Stimulated activated CD4-positive, alpha-beta T cell treated with anti-CD3 and anti-CD28 coated beads, TNF-alpha, amount 100 ng/mL, for 24 hours (primary cell): ENCODE data around the gene ZNF699.
"Not testable (repeated sequence)": the region's sequence is repeated elsewhere in the genome, so short reads cannot be mapped to it uniquely, and the experiment has no call there.

Source experiments
- DNase-seq, 3 experiments: peaks; one replicate each; pipeline ENCODE4 v3.0.0-alpha.2; 2020; ENCODE audit warnings: low read depth in 3 of 3

The ZNF699 gene

DNA sequence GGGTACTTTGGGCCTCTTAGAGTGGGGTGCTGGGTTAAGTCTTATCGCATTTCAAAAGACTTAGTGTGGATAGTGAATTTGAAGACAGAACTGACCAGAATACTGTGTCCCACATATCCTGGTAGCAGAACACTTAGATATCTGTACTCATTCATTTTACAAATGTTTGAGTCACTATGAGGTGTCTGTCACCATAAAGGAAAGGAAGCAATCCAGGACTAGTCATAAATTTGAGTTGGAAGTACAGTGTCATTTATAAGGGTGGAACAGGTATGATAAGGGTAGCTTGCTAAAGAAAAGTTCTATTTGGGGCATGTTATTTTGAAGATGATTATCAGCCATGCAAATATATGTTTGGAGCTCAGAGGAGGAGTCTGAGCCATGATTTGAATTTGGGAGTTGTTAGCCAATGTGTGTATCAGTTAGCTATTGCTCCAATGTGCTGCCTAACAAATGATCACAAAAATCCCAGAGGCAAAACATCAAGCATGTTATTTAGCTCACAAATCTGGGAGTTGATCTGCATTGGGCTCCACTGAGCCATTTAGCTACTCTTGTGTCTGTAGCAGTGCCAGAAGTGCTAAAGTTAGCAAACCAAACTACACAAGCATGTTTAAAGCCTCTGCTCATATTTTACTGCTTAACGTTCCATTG lies 20.3 kb downstream of the ZNF699 start:
- no peak for DNase-seq

- DNase-seq: not testable (repeated sequence)
Observed at GRCh38 chr19:9283485-9283884, 26.2 kb downstream of the ZNF699 start.

GRCh38 chr19:9251236-9251635 lies 58.4 kb downstream of the ZNF699 start:
- no peak for DNase-seq

DNA sequence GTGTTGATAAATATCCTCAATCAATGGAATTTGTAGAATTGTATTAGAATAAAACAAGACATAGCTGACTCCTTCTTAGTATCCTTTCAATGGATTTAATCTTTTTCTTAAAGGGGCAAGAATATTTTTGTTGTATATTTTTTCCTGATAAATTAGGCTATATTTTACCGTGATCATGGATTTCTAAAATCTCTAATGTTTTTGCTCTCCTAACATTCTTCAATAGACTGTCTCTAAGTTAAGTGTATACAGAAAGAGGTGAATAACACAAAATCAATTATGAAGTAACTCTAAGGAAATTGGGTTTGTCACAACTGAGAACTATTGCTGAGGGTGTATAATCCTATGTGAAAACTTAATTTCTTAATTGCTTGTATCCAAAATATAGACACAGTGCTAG lies 59.0 kb downstream of the ZNF699 start, which contains the start of gene OR7E24:
Gene OR7E24, plus strand, starts transcription at position 301 of the 400 bp plus-strand sequence. CDS start 114 bp downstream, outside the sequence.
- no peak for DNase-seq
